ENCODE measurements around the gene CLIC2. TPM values are rescaled to one million over a fixed set of nuclear protein-coding genes. Genes with fewer than 3 reads are reported as not detected.

Gene CLIC2
- polyA plus RNA-seq, 2 of the 4 experiments (the other 2 are of a cell fraction): 0.32 to 0.39 TPM

GRCh38 chrX:155333544-155334100, 792 bp downstream of the CLIC2 start:
- H3K4me1 ChIP-seq: no peaks in the 10 kb centered on the region
- no peak for FAIRE-seq
- no peak overlapping the region for H3K4me3 ChIP-seq
- no peak overlapping the region for H3K27ac ChIP-seq
- 21% methylated on average over 2 of the region's 2 CpGs for WGBS (ENCODE audit: missing lambda C conversion rate)
- DNase-seq (ENCODE audit: low read depth in 1 of 2, low spot score in 1 of 2): no peak
- ChIA-PET CTCF (no interaction called here), POLR2A (no interaction called here)
- TF ChIP-seq NR3C1 (IDR thresholded peaks at IDR 0.05): no peak
- TF ChIP-seq MAFK (IDR thresholded peaks at IDR 0.05; ENCODE audit: partially characterized antibody): no peak
- no peak for TF ChIP-seq GATA3 (IDR thresholded peaks at IDR 0.05; ENCODE audit: borderline replicate concordance)
- TF ChIP-seq MAX (IDR thresholded peaks at IDR 0.05): no peak
- TF ChIP-seq HOXB5 (CRISPR knock-in tag; IDR thresholded peaks at IDR 0.05): no peak
- TF ChIP-seq EP300 (IDR thresholded peaks at IDR 0.05): no peak
- no peak for TF ChIP-seq RNF2 (IDR thresholded peaks at IDR 0.05; ENCODE audit: borderline replicate concordance, low read depth)
- TF ChIP-seq PHF8 (IDR thresholded peaks at IDR 0.05; ENCODE audit: borderline replicate concordance, low read depth): no peak
- TF ChIP-seq ATOH8 (CRISPR knock-in tag; IDR thresholded peaks at IDR 0.05; ENCODE audit: low read depth): no peak
- no peak for TF ChIP-seq ELK1 (IDR thresholded peaks at IDR 0.05; ENCODE audit: low read depth, low read length)
- no peak for TF ChIP-seq REST (IDR thresholded peaks at IDR 0.05)
- TF ChIP-seq CHD4 (IDR thresholded peaks at IDR 0.05; ENCODE audit: borderline replicate concordance): no peak
- TF ChIP-seq RAD21 (conservative IDR thresholded peaks at IDR 0.05 in 1 of 2, IDR thresholded peaks at IDR 0.05 in 1 of 2): no peak
- no peak for TF ChIP-seq ZSCAN20 (CRISPR knock-in tag; IDR thresholded peaks at IDR 0.05)
- TF ChIP-seq RARB (CRISPR knock-in tag; IDR thresholded peaks at IDR 0.05): no peak
- ATAC-seq: no peak
- H3K4me2 ChIP-seq: no peak overlapping the region
- no peaks in the 10 kb centered on the region for H3K9me3 ChIP-seq

GRCh38 chrX:155330992-155331391, 3.4 kb downstream of the CLIC2 start:
- ATAC-seq: no peak
- no peaks in the 10 kb centered on the region for H3K9me3 ChIP-seq
- no peak overlapping the region for H3K4me3 ChIP-seq
- 32% methylated on average over 2 of the region's 2 CpGs for WGBS (ENCODE audit: missing lambda C conversion rate)
- FAIRE-seq: peak; percentile 59
- POLR2A ChIA-PET: no interaction called here
- H3K27ac ChIP-seq: no peak overlapping the region
- H3K4me1 ChIP-seq: no peaks in the 10 kb centered on the region
- CTCF ChIA-PET: no interaction called here
- no peak for DNase-seq (ENCODE audit: low read depth in 1 of 2, low spot score in 1 of 2)
- no peak overlapping the region for H3K4me2 ChIP-seq
- TF ChIP-seq RFX5 (IDR thresholded peaks at IDR 0.05) (no peak), BHLHE40 (IDR thresholded peaks at IDR 0.05; ENCODE audit: low read depth, low read length) (no peak), REST (IDR thresholded peaks at IDR 0.05) (no peak), JUNB (IDR thresholded peaks at IDR 0.05) (no peak), FOSL2 (IDR thresholded peaks at IDR 0.05) (no peak), FOSL2 (CRISPR knock-in tag; IDR thresholded peaks at IDR 0.05) (no peak), CHD4 (IDR thresholded peaks at IDR 0.05; ENCODE audit: borderline replicate concordance) (no peak), RCOR1 (IDR thresholded peaks at IDR 0.05; ENCODE audit: low read depth, low read length) (no peak), HEYL (CRISPR knock-in tag; IDR thresholded peaks at IDR 0.05) (no peak), HMGXB4 (CRISPR knock-in tag; IDR thresholded peaks at IDR 0.05; ENCODE audit: borderline replicate concordance) (no peak), EHF (CRISPR knock-in tag; IDR thresholded peaks at IDR 0.05) (no peak), NFE2L2 (conservative IDR thresholded peaks at IDR 0.05; ENCODE audit: low read length) (no peak), NPAS2 (CRISPR knock-in tag; IDR thresholded peaks at IDR 0.05; ENCODE audit: borderline replicate concordance) (no peak), KDM1A (IDR thresholded peaks at IDR 0.05; ENCODE audit: low read depth) (no peak), MAFK (IDR thresholded peaks at IDR 0.05; ENCODE audit: partially characterized antibody) (no peak)
